Stimulated activated CD4-positive, alpha-beta T cell treated with anti-CD3 and anti-CD28 coated beads, Interleukin-1b, Interleukin-23, amount 100 ng/mL, for 1 hour (primary cell): ENCODE data around the gene HSPB6.
A peak's percentile ranks its signal among the peaks of the same experiment; 100 is the strongest.
"Not testable (repeated sequence)": the region's sequence is repeated elsewhere in the genome, so short reads cannot be mapped to it uniquely, and the experiment has no call there.

Source experiments
- DNase-seq, 2 donors: peaks; one replicate each; pipeline ENCODE4 v3.0.0-alpha.2; 2020; ENCODE audit warnings: low read depth in 2 of 2

Gene HSPB6

GRCh38 chr19:35786299-35787160 is 29.7 kb upstream of the HSPB6 start:
- no peak for DNase-seq

GRCh38 chr19:35785339-35785627 is 28.5 kb upstream of the HSPB6 start:
- no peak for DNase-seq

- DNase-seq: no peak
These were observed 27.9 kb upstream of the HSPB6 start for GRCh38 chr19:35784503-35785338.

- DNase-seq: no peak
These were observed 26.9 kb upstream of the HSPB6 start for GRCh38 chr19:35783469-35784434.

GRCh38 chr19:35782589-35782988 is 25.8 kb upstream of the HSPB6 start:
- DNase-seq: no peak

- DNase-seq: no peak
These were observed 24.8 kb upstream of the HSPB6 start for GRCh38 chr19:35781650-35782049.

GRCh38 chr19:35780717-35781116 is 23.9 kb upstream of the HSPB6 start:
- DNase-seq: no peak

GRCh38 chr19:35780058-35780457 is 23.2 kb upstream of the HSPB6 start:
- no peak for DNase-seq

- no peak for DNase-seq
These were observed 22.2 kb upstream of the HSPB6 start for GRCh38 chr19:35779033-35779432.

GRCh38 chr19:35777961-35778360 is 21.1 kb upstream of the HSPB6 start:
- DNase-seq: no peak

GRCh38 chr19:35777086-35777841 is 20.4 kb upstream of the HSPB6 start:
- DNase-seq: no peak

- no peak for DNase-seq
These were observed 19.4 kb upstream of the HSPB6 start for GRCh38 chr19:35776102-35776788.

- DNase-seq: peak; percentile 96 to 97
These were observed 18.7 kb upstream of the HSPB6 start, which contains the start of gene ARHGAP33 for GRCh38 chr19:35775298-35776101. Gene ARHGAP33 (plus strand): TSS chr19:35775564. CDS start chr19:35775659, 95 bp downstream.

- DNase-seq: no peak
These were observed 18.1 kb upstream of the HSPB6 start for GRCh38 chr19:35775046-35775297.

- DNase-seq: no peak
These were observed 17.6 kb upstream of the HSPB6 start for GRCh38 chr19:35774274-35775045.

- DNase-seq: no peak
These were observed 16.4 kb upstream of the HSPB6 start for GRCh38 chr19:35773020-35773806.

- DNase-seq: not testable (repeated sequence)
These were observed 15.5 kb upstream of the HSPB6 start for GRCh38 chr19:35772362-35772761.

GRCh38 chr19:35768082-35768421 is 11.2 kb upstream of the HSPB6 start:
- DNase-seq: no peak
